ENCODE measurements around the gene AMER2. TPM values are rescaled to one million over a fixed set of nuclear protein-coding genes. Genes with fewer than 3 reads are reported as not detected.

AMER2 gene
- polyA plus RNA-seq, 1 of the 3 experiments (the other 2 are of a cell fraction) = not detected

DNA sequence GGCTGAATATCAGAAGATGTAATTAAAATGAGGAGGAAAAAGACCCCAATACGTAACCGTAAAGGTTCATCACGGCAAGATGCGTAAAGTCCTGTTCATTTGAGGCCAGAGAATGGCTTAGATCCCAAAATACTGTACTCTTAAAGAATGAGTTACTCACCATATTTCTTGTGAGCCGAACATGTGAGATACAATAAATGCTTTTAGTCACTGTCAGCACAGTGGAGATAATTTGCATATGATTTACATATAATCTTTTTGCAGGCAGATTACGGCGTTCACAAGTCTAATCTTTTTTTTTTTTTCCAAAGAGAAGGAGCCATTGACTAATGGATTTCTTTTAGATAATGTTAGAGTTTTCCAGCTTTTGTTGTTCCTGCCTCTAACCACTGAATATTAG, 28.4 kb downstream of the AMER2 start (continued):
- TF ChIP-seq, protein P1, sequence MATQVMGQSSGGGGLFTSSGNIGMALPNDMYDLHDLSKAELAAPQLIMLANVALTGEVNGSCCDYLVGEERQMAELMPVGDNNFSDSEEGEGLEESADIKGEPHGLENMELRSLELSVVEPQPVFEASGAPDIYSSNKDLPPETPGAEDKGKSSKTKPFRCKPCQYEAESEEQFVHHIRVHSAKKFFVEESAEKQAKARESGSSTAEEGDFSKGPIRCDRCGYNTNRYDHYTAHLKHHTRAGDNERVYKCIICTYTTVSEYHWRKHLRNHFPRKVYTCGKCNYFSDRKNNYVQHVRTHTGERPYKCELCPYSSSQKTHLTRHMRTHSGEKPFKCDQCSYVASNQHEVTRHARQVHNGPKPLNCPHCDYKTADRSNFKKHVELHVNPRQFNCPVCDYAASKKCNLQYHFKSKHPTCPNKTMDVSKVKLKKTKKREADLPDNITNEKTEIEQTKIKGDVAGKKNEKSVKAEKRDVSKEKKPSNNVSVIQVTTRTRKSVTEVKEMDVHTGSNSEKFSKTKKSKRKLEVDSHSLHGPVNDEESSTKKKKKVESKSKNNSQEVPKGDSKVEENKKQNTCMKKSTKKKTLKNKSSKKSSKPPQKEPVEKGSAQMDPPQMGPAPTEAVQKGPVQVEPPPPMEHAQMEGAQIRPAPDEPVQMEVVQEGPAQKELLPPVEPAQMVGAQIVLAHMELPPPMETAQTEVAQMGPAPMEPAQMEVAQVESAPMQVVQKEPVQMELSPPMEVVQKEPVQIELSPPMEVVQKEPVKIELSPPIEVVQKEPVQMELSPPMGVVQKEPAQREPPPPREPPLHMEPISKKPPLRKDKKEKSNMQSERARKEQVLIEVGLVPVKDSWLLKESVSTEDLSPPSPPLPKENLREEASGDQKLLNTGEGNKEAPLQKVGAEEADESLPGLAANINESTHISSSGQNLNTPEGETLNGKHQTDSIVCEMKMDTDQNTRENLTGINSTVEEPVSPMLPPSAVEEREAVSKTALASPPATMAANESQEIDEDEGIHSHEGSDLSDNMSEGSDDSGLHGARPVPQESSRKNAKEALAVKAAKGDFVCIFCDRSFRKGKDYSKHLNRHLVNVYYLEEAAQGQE (IDR thresholded peaks at IDR 0.05; ENCODE audit: low read depth, low read length) = no peak
- no peak for TF ChIP-seq JUND (IDR thresholded peaks at IDR 0.05)
- TF ChIP-seq NFIC (IDR thresholded peaks at IDR 0.05; ENCODE audit: borderline replicate concordance) = no peak
- TF ChIP-seq, protein P2, sequence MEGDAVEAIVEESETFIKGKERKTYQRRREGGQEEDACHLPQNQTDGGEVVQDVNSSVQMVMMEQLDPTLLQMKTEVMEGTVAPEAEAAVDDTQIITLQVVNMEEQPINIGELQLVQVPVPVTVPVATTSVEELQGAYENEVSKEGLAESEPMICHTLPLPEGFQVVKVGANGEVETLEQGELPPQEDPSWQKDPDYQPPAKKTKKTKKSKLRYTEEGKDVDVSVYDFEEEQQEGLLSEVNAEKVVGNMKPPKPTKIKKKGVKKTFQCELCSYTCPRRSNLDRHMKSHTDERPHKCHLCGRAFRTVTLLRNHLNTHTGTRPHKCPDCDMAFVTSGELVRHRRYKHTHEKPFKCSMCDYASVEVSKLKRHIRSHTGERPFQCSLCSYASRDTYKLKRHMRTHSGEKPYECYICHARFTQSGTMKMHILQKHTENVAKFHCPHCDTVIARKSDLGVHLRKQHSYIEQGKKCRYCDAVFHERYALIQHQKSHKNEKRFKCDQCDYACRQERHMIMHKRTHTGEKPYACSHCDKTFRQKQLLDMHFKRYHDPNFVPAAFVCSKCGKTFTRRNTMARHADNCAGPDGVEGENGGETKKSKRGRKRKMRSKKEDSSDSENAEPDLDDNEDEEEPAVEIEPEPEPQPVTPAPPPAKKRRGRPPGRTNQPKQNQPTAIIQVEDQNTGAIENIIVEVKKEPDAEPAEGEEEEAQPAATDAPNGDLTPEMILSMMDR (IDR thresholded peaks at IDR 0.05) = no peak
- no peak for TF ChIP-seq CHD2 (IDR thresholded peaks at IDR 0.05; ENCODE audit: low read length, partially characterized antibody)
- TF ChIP-seq FOXM1 (IDR thresholded peaks at IDR 0.05; ENCODE audit: low read depth) = no peak

- TF ChIP-seq SMC3 (IDR thresholded peaks at IDR 0.05; ENCODE audit: low read depth, low read length) (no peak), MXI1 (IDR thresholded peaks at IDR 0.05; ENCODE audit: low read depth, low read length) (no peak), FOSL2 (IDR thresholded peaks at IDR 0.05; ENCODE audit: borderline replicate concordance, low read depth) (no peak), RCOR1 (IDR thresholded peaks at IDR 0.05; ENCODE audit: low read length) (no peak), POLR2AphosphoS5 (IDR thresholded peaks at IDR 0.05; ENCODE audit: low read depth, low read length) (no peak)
- TF ChIP-seq, protein P3, sequence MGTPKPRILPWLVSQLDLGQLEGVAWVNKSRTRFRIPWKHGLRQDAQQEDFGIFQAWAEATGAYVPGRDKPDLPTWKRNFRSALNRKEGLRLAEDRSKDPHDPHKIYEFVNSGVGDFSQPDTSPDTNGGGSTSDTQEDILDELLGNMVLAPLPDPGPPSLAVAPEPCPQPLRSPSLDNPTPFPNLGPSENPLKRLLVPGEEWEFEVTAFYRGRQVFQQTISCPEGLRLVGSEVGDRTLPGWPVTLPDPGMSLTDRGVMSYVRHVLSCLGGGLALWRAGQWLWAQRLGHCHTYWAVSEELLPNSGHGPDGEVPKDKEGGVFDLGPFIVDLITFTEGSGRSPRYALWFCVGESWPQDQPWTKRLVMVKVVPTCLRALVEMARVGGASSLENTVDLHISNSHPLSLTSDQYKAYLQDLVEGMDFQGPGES (IDR thresholded peaks at IDR 0.05; ENCODE audit: low read depth, low read length) = no peak
- TF ChIP-seq, protein P1 (IDR thresholded peaks at IDR 0.05; ENCODE audit: low read depth, low read length) = no peak
- TF ChIP-seq, protein P2 (IDR thresholded peaks at IDR 0.05) = no peak
- Histone ChIP-seq H3K36me3 (replicated peaks in 1 of 2; ENCODE audit: control insufficient read depth in 1 of 2, insufficient read depth in 2 of 2, low read length in 1 of 2) (no peaks in the 10 kb centered on the region), H3K4me3 (ENCODE audit: low read depth in 2 of 2, low read length in 1 of 2) (no peak overlapping the region), H2AFZ (ENCODE audit: low read depth) (no peak overlapping the region), H3K79me2 (ENCODE audit: insufficient read depth) (no peaks in the 10 kb centered on the region), H3K4me1 (ENCODE audit: control insufficient read depth in 1 of 2, insufficient read depth in 2 of 2, low read depth in 1 of 2, low read length in 1 of 2) (no peaks in the 10 kb centered on the region), H4K20me1 (ENCODE audit: insufficient read depth) (no peaks in the 10 kb centered on the region), H3K27ac (ENCODE audit: low read depth in 2 of 2, low read length in 1 of 2) (no peak overlapping the region), H3K9ac (no peak overlapping the region), H3K9me2 (no peaks in the 10 kb centered on the region), H3K9me3 (no peaks in the 10 kb centered on the region), H3K4me2 (no peak overlapping the region), H3F3A (replicated peaks; ENCODE audit: insufficient read depth) (no peaks in the 10 kb centered on the region), H3K27me3 (ENCODE audit: insufficient read depth) (peaks cover 4% of the 10 kb centered on the region; the same call in 1 of the 2 replicates)
- DNase-seq = no peak
- CTCF ChIA-PET = no interaction called here
- POLR2A ChIA-PET = no interaction called here
- 47% methylated on average over 5 of the region's 5 CpGs for whole genome bisulfite sequencing (ENCODE audit: low lambda C conversion rate)
Observed at GRCh38 chr13:25141042-25141441, 31.0 kb downstream of the AMER2 start.
